Endothelial cell of umbilical vein (primary cell): ENCODE data around the gene BCL2L2.

Experiments
- MAX ChIP-seq: IDR thresholded peaks from 2 replicates; pipeline ENCODE4 v1.6.1; 2011; ENCODE audit not compliant: insufficient read depth, insufficient read length
- POLR2A ChIP-seq: IDR thresholded peaks from 2 replicates; pipeline ENCODE4 v1.6.1; 2012; ENCODE audit warnings: low read depth, mild to moderate bottlenecking, control low read depth, low read length
- TF ChIP-seq, protein P1 (sequence below), 2 donors: IDR thresholded peaks; 1 replicate in 1 of 2; 2 replicates in 1 of 2; pipeline ENCODE4 v1.5.1; 2011; ENCODE audit warnings: low read length in 2 of 2, mild to moderate bottlenecking in 2 of 2, moderate library complexity in 2 of 2, control low read depth in 1 of 2, inconsistent platforms in 1 of 2, low read depth in 1 of 2; ENCODE audit not compliant: insufficient read depth in 1 of 2; ENCODE audit errors: extremely low read depth in 1 of 2

DNA sequence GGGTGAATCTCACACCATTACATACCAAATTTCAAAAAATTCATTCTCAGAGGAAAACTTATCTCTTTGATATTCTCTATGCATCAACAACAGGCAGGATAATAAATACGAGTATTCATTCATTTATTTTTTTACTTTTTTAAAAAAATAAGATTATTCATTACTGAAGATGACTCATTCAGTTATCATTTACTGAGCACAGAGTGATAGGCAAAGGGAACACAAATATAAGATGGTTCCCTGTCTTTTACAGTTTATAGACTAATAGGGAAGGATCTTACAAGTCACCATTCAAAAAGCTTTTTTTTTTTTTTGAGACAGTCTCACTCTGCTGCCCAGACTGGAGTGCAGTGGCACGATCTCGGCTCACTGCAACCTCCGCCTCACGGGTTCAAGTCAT, 9.7 kb downstream of the BCL2L2 start:
- TF ChIP-seq, protein P1, sequence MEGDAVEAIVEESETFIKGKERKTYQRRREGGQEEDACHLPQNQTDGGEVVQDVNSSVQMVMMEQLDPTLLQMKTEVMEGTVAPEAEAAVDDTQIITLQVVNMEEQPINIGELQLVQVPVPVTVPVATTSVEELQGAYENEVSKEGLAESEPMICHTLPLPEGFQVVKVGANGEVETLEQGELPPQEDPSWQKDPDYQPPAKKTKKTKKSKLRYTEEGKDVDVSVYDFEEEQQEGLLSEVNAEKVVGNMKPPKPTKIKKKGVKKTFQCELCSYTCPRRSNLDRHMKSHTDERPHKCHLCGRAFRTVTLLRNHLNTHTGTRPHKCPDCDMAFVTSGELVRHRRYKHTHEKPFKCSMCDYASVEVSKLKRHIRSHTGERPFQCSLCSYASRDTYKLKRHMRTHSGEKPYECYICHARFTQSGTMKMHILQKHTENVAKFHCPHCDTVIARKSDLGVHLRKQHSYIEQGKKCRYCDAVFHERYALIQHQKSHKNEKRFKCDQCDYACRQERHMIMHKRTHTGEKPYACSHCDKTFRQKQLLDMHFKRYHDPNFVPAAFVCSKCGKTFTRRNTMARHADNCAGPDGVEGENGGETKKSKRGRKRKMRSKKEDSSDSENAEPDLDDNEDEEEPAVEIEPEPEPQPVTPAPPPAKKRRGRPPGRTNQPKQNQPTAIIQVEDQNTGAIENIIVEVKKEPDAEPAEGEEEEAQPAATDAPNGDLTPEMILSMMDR (IDR thresholded peaks at IDR 0.05; ENCODE audit: extremely low read depth in 1 of 2, insufficient read depth in 1 of 2, low read depth in 1 of 2, low read length in 2 of 2) = no peak
- TF ChIP-seq MAX (no peak), POLR2A (no peak)
